CD14-positive monocyte (primary cell): ENCODE results near the gene TRAF1. TPM values are rescaled to one million over a fixed set of nuclear protein-coding genes. Genes with fewer than 3 reads are reported as not detected.

Source experiments
- DNase-seq, 3 donors: peaks; one replicate each; pipeline ENCODE4 v3.0.0-alpha.2; 2011 to 2022
- H2AFZ ChIP-seq: 2 replicates; pipeline ENCODE4 v1.6.0; 2012; ENCODE audit warnings: mild to moderate bottlenecking, low read depth, low read length, inconsistent platforms; ENCODE audit not compliant: insufficient read depth, poor library complexity, severe bottlenecking
- H3K27ac ChIP-seq, 2 donors: 1 replicate in 1 of 2; 2 replicates in 1 of 2; pipeline ENCODE4 v1.5.1; 2012 to 2013; ENCODE audit warnings: low read length in 2 of 2, control low read depth in 1 of 2, inconsistent platforms in 1 of 2, low read depth in 1 of 2, mild to moderate bottlenecking in 1 of 2
- H3K27me3 ChIP-seq, 2 donors: one replicate each; pipeline versions ENCODE4 v1.6.0 to v1.6.1; 2011 to 2013; ENCODE audit warnings: low read length in 2 of 2; ENCODE audit not compliant: control insufficient read depth in 2 of 2, insufficient read depth in 2 of 2
- H3K36me3 ChIP-seq, 2 donors: replicated peaks in 1 of 2; 1 replicate in 1 of 2; 2 replicates in 1 of 2; pipeline versions ENCODE4 v1.5.1 to v1.6.1; 2012 to 2013; ENCODE audit warnings: low read length in 2 of 2, control low read depth in 1 of 2, inconsistent platforms in 1 of 2, mild to moderate bottlenecking in 1 of 2; ENCODE audit not compliant: insufficient read depth in 2 of 2, control insufficient read depth in 1 of 2
- H3K4me1 ChIP-seq, 2 donors: 1 replicate in 1 of 2; 2 replicates in 1 of 2; pipeline versions ENCODE4 v1.5.1 to v1.6.1; 2012 to 2013; ENCODE audit warnings: low read length in 2 of 2, control low read depth in 1 of 2, inconsistent platforms in 1 of 2, mild to moderate bottlenecking in 1 of 2, moderate library complexity in 1 of 2; ENCODE audit not compliant: insufficient read depth in 2 of 2, control insufficient read depth in 1 of 2
- H3K4me2 ChIP-seq: replicated peaks from 2 replicates; pipeline ENCODE3; 2012; ENCODE audit warnings: low read length, moderate library complexity, mild to moderate bottlenecking; ENCODE audit not compliant: poor library complexity, severe bottlenecking; ENCODE audit errors: extremely low read depth
- H3K4me3 ChIP-seq, 3 experiments: fragments of 200-600 bp in 1 of 3; sonication (generic) in 1 of 3; replicated peaks in 1 of 3; 1 replicate in 2 of 3; 2 replicates in 1 of 3; pipeline ENCODE4 v1.5.1; 2011 to 2013; ENCODE audit warnings: low read length in 3 of 3, mild to moderate bottlenecking in 3 of 3, control low read depth in 2 of 3, low read depth in 2 of 3, inconsistent platforms in 1 of 3, moderate library complexity in 1 of 3
- H3K79me2 ChIP-seq: 2 replicates; pipeline ENCODE4 v1.6.0; 2012; ENCODE audit warnings: mild to moderate bottlenecking, control low read depth, inconsistent platforms, low read length, moderate library complexity; ENCODE audit not compliant: insufficient read depth
- H3K9ac ChIP-seq: 2 replicates; pipeline ENCODE4 v1.6.0; 2017; ENCODE audit warnings: low read length, mild to moderate bottlenecking; ENCODE audit not compliant: insufficient read depth, poor library complexity, severe bottlenecking
- H3K9me3 ChIP-seq, 2 donors: replicated peaks in 1 of 2; 1 replicate in 1 of 2; 2 replicates in 1 of 2; pipeline versions ENCODE4 v1.5.1 to v1.6.1; 2012 to 2013; ENCODE audit warnings: low read length in 2 of 2, control low read depth in 1 of 2; ENCODE audit not compliant: control insufficient read depth in 1 of 2, insufficient read depth in 1 of 2
- H4K20me1 ChIP-seq: 2 replicates; pipeline ENCODE4 v1.6.0; 2012; ENCODE audit warnings: mild to moderate bottlenecking, low read length, control low read depth, moderate library complexity; ENCODE audit not compliant: insufficient read depth
- H3K27ac Mint-ChIP-seq, 7 donors: one replicate each; pipeline ENCODE4 v1.8.0; 2020; ENCODE audit warnings: mild to moderate bottlenecking in 7 of 7, mixed read lengths in 7 of 7, moderate library complexity in 6 of 7, inconsistent platforms in 2 of 7
- H3K27me3 Mint-ChIP-seq, 3 donors: one replicate each; pipeline ENCODE4 v1.8.0; 2021 to 2022; ENCODE audit warnings: low read depth in 3 of 3, mild to moderate bottlenecking in 3 of 3, mixed read lengths in 3 of 3, moderate library complexity in 3 of 3, inconsistent platforms in 1 of 3
- H3K36me3 Mint-ChIP-seq, 2 donors: one replicate each; pipeline ENCODE4 v1.8.0; 2020; ENCODE audit warnings: mixed read lengths in 2 of 2, inconsistent platforms in 1 of 2, mild to moderate bottlenecking in 1 of 2
- H3K4me1 Mint-ChIP-seq: one replicate; pipeline ENCODE4 v1.8.0; 2020; ENCODE audit warnings: mild to moderate bottlenecking, mixed read lengths
- H3K4me3 Mint-ChIP-seq, 2 donors: one replicate each; pipeline ENCODE4 v1.8.0; 2020; ENCODE audit warnings: mild to moderate bottlenecking in 2 of 2, mixed read lengths in 2 of 2, moderate library complexity in 1 of 2
- H3K9me3 Mint-ChIP-seq, 7 donors: one replicate each; pipeline ENCODE4 v1.8.0; 2020 to 2022; ENCODE audit warnings: mixed read lengths in 7 of 7, mild to moderate bottlenecking in 6 of 7, moderate library complexity in 6 of 7, inconsistent platforms in 2 of 7
- WGBS: methylation state at CpG from one replicate; pipeline ENCODE4 v1.1.5; 2013; ENCODE audit warnings: missing lambda C conversion rate; ENCODE audit not compliant: insufficient coverage; 5-methylcytosine and 5-hydroxymethylcytosine counted together
- intact Hi-C, 2 donors: fragments of 100-400 bp; cut with micrococcal nuclease; formaldehyde crosslinking; loops; one replicate each; pipeline versions ENCODE4 v1.15.0 to v1.15.1; 2023
- polyA plus RNA-seq, 3 donors: library from polyadenylated mRNA; depleted of rRNA in 1 of 3; unstranded in 2 of 3; stranded (reverse) in 1 of 3; fragments of 300-500 nt in 2 of 3; fragments of >200 nt in 1 of 3; fragmentation: Illumina TruSeq in 2 of 3; gene quantifications; 1 replicate in 2 of 3; 2 replicates in 1 of 3; pipeline ENCODE4 v1.2.3, GENCODE V29; 2012 to 2021
- TF ChIP-seq, protein P1 (sequence below): fragments of 200-600 bp; IDR thresholded peaks from one replicate; pipeline ENCODE4 v1.8.0; 2022; ENCODE audit warnings: antibody characterized with exemption, mild to moderate bottlenecking

TRAF1 gene
- polyA plus RNA-seq, 3 donors, result 0.15 to 22.8 (median 0.74) TPM

DNA sequence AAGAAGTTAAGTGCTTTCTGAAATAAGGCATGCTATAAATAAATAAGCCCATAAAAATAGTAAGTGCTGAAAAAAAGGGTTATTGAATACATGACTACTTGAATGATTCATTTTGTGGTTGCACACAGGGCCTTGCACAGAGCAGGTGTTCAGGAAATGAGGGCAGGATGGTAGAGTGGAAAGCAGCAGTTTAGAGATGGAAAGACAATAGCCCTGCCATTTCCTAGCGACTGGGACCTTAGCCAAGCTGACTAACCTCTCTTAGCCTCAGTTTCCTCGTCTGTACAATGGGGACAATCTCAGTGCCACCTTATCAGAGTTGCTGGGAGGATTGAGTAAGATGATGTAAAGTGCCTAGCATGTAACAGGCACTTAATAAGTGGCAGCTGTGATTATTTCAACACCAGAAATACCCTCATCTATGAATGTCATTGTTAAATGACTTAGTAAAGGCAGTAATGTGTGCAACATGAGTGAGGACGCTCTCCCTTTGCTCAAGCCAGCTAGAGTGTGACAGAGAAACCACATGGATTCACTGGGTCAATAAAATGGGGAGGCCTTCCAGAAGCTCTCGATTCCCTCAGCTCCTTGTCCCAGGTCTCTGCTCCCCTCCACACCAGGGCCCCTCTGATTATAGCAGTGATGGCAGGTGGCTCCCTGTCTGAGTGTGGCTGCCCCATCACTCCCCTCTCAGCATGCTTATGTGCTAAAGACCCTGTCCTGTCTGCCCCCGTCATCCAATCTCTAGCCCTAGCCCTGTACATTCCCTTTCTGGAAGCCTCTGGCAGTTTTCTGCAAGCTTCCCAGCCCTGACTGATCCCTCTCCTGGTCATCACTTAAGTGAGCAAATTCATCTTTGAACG, 33.6 kb downstream of the TRAF1 start:
- Mint-ChIP-seq H3K36me3 (no peaks in the 10 kb centered on the region), H3K4me3 (no peak overlapping the region), H3K4me1 (peaks cover 33% of the 10 kb centered on the region), H3K9me3 (no peaks in the 10 kb centered on the region), H3K27me3 (peaks cover 0 to 4% (median 3%) of the 10 kb centered on the region in 3 donors), H3K27ac (peak overlapping the region in 2 of 7 donors; percentile 8 to 26)
- no peak overlapping the region for H2AFZ ChIP-seq
- no peaks in the 10 kb centered on the region for H3K36me3 ChIP-seq
- H3K27me3 ChIP-seq, result no peaks in the 10 kb centered on the region
- TF ChIP-seq, protein P1, sequence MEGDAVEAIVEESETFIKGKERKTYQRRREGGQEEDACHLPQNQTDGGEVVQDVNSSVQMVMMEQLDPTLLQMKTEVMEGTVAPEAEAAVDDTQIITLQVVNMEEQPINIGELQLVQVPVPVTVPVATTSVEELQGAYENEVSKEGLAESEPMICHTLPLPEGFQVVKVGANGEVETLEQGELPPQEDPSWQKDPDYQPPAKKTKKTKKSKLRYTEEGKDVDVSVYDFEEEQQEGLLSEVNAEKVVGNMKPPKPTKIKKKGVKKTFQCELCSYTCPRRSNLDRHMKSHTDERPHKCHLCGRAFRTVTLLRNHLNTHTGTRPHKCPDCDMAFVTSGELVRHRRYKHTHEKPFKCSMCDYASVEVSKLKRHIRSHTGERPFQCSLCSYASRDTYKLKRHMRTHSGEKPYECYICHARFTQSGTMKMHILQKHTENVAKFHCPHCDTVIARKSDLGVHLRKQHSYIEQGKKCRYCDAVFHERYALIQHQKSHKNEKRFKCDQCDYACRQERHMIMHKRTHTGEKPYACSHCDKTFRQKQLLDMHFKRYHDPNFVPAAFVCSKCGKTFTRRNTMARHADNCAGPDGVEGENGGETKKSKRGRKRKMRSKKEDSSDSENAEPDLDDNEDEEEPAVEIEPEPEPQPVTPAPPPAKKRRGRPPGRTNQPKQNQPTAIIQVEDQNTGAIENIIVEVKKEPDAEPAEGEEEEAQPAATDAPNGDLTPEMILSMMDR, result no peak
- no peak overlapping the region for H3K27ac ChIP-seq
- no peak overlapping the region for H3K4me3 ChIP-seq
- H3K4me2 ChIP-seq, result no peak overlapping the region
- peak in 1 of 3 donors; percentile 47 for DNase-seq
- H3K9me3 ChIP-seq, result no peaks in the 10 kb centered on the region
- no peak overlapping the region for H3K9ac ChIP-seq
- no peaks in the 10 kb centered on the region for H3K79me2 ChIP-seq
- H3K4me1 ChIP-seq, result peaks cover 12 to 23% of the 10 kb centered on the region in 2 donors
- no peaks in the 10 kb centered on the region for H4K20me1 ChIP-seq
- 44% methylated on average over 2 of the region's 6 CpGs for WGBS
- intact Hi-C loops, result no loop called here

DNA sequence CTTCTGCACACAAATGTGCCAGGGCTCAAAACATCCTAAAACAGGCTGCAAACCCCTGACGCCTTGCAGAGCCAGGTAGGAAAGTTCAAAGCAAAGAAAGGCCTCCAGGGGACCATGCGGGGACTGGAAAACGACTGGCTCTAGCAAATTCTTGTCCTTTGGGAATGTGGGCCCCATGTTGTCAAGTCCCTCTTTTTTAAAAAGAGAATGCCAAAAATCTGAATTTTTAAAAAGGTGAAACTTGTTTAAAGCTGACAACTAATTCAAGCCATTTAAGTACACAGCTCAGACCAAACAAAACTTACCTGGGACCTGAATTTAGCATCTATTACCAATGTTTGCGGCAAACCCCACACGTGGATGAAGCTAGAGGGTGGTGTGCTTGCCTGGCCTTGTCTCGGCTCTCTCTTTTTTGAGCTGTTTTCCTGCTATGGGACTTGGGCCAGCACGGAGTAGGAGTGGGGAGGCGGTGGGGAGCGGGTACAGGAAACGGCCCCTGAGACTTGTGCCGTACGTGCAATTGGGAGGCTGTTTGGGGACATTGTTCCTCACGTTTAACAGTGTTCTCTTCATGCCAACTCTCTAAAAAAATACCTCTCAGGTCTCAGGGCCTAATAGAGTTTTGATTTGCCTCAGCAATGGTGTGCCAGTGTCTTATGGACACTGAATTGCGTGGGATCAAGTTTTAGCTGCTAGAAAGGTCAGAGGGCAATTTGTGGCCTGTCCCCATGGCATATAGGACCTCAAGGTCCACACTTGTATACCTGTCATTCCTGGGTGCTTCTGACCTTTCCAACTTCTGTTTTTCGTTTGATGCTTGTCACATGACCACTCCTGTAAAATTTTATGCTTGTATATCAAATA, 34.5 kb downstream of the TRAF1 start:
- H3K9me3 Mint-ChIP-seq, result peaks cover 0 to 2% (median 0%) of the 10 kb centered on the region in 7 donors
- 58% methylated on average over 4 of the region's 15 CpGs for WGBS
- H3K27me3 Mint-ChIP-seq, result peaks cover 0 to 4% (median 4%) of the 10 kb centered on the region in 3 donors
- Histone ChIP-seq H4K20me1 (no peaks in the 10 kb centered on the region), H3K4me1 (peaks cover 9 to 18% of the 10 kb centered on the region in 2 donors), H3K9me3 (no peaks in the 10 kb centered on the region), H3K4me3 (no peak overlapping the region), H3K27me3 (no peaks in the 10 kb centered on the region), H3K36me3 (no peaks in the 10 kb centered on the region), H3K9ac (no peak overlapping the region), H3K4me2 (no peak overlapping the region), H2AFZ (peak overlapping the region; percentile 24), H3K27ac (no peak overlapping the region), H3K79me2 (no peaks in the 10 kb centered on the region)
- no peak for DNase-seq
- TF ChIP-seq, protein P1, result no peak
- H3K4me3 Mint-ChIP-seq, result no peak overlapping the region
- H3K36me3 Mint-ChIP-seq, result no peaks in the 10 kb centered on the region
- intact Hi-C loops, result no loop called here
- H3K27ac Mint-ChIP-seq, result peak overlapping the region in 2 of 7 donors; percentile 26 to 32
- H3K4me1 Mint-ChIP-seq, result peaks cover 30% of the 10 kb centered on the region
